SK-N-SH (cell line): ENCODE results near the gene TMEM214. TPM values are rescaled to one million over a fixed set of nuclear protein-coding genes. Genes with fewer than 3 reads are reported as not detected.

Source experiments
- CTCF ChIA-PET: fragments of 300-600, 350-600 bp; formaldehyde crosslinking; extraction: SDS; loops from one replicate; lab custom pipeline; 2021; lab: Yijun Ruan, JAX
- POLR2A ChIA-PET: fragments of 350-600 bp; sonication (Branson Sonifier 250); formaldehyde crosslinking; extraction: SDS; loops from one replicate; lab custom pipeline; 2020; ENCODE audit warnings: antibody characterized with exemption, inconsistent platforms; lab: Yijun Ruan, JAX
- DNase-seq: peaks from one replicate; pipeline ENCODE4 v3.0.0; 2012
- H2AFZ ChIP-seq: fragments of 200-600 bp; sonication (generic); 2 replicates; pipeline ENCODE4 v1.8.1; 2016; ENCODE audit warnings: antibody characterized with exemption, mild to moderate bottlenecking, low read depth
- H3F3A ChIP-seq: fragments of 200-600 bp; sonication (generic); replicated peaks from 2 replicates; pipeline ENCODE3; 2016; ENCODE audit warnings: antibody characterized with exemption, mild to moderate bottlenecking; ENCODE audit not compliant: insufficient read depth
- H3K27ac ChIP-seq, 2 experiments: fragments of 200-500 bp in 1 of 2; fragments of 200-600 bp in 1 of 2; sonication (Bioruptor generic) in 1 of 2; sonication (generic), shearing (Covaris generic) in 1 of 2; 2 replicates each; pipeline versions ENCODE4 v1.5.1 to v1.6.1; 2014 to 2016; ENCODE audit warnings: low read depth in 2 of 2, inconsistent platforms in 1 of 2, low read length in 1 of 2, mild to moderate bottlenecking in 1 of 2, mixed read lengths in 1 of 2
- H3K27me3 ChIP-seq: fragments of 200-600 bp; sonication (generic), shearing (Covaris generic); 2 replicates; pipeline ENCODE4 v1.6.1; 2016; ENCODE audit warnings: mixed run types; ENCODE audit not compliant: insufficient read depth
- H3K36me3 ChIP-seq, 2 experiments: fragments of 200-500 bp in 1 of 2; fragments of 200-600 bp in 1 of 2; sonication (Bioruptor generic) in 1 of 2; sonication (generic) in 1 of 2; replicated peaks in 1 of 2; 2 replicates each; pipeline versions ENCODE3 to v1.5.1; 2014 to 2016; ENCODE audit warnings: low read length in 1 of 2, mild to moderate bottlenecking in 1 of 2; ENCODE audit not compliant: insufficient read depth in 2 of 2, control insufficient read depth in 1 of 2
- H3K4me1 ChIP-seq, 2 experiments: fragments of 200-500 bp in 1 of 2; fragments of 200-600 bp in 1 of 2; sonication (Bioruptor generic) in 1 of 2; sonication (generic), shearing (Covaris generic) in 1 of 2; 2 replicates each; pipeline versions ENCODE4 v1.5.1 to v1.6.1; 2014 to 2016; ENCODE audit warnings: low read depth in 1 of 2, low read length in 1 of 2, mixed run types in 1 of 2; ENCODE audit not compliant: insufficient read depth in 2 of 2, control insufficient read depth in 1 of 2
- H3K4me2 ChIP-seq: fragments of 200-600 bp; sonication (generic), shearing (Covaris generic); 2 replicates; pipeline ENCODE4 v1.6.1; 2017; ENCODE audit warnings: mixed run types
- H3K4me3 ChIP-seq, 2 experiments: fragments of 200-500 bp in 1 of 2; fragments of 200-600 bp in 1 of 2; sonication (Bioruptor generic) in 1 of 2; sonication (generic), shearing (Covaris generic) in 1 of 2; 2 replicates each; pipeline versions ENCODE4 v1.5.1 to v1.8.1; 2014 to 2016; ENCODE audit warnings: low read depth in 2 of 2, inconsistent platforms in 1 of 2, low read length in 1 of 2, mild to moderate bottlenecking in 1 of 2, mixed read lengths in 1 of 2, moderate library complexity in 1 of 2
- H3K79me2 ChIP-seq: fragments of 200-600 bp; sonication (generic); 2 replicates; pipeline ENCODE4 v1.8.1; 2017; ENCODE audit warnings: mild to moderate bottlenecking; ENCODE audit not compliant: insufficient read depth
- H3K9ac ChIP-seq: fragments of 200-600 bp; sonication (generic); 2 replicates; pipeline ENCODE4 v1.6.1; 2017; ENCODE audit warnings: mixed run types
- H3K9me2 ChIP-seq: fragments of 200-600 bp; sonication (generic); 2 replicates; pipeline ENCODE4 v1.6.1; 2017; ENCODE audit warnings: mixed run types
- H3K9me3 ChIP-seq: fragments of 200-600 bp; sonication (generic); 2 replicates; pipeline ENCODE4 v1.6.1; 2017; ENCODE audit warnings: mixed run types, mild to moderate bottlenecking, moderate library complexity
- H4K20me1 ChIP-seq: fragments of 200-600 bp; sonication (generic); 2 replicates; pipeline ENCODE4 v1.6.1; 2017; ENCODE audit warnings: mild to moderate bottlenecking, mixed run types; ENCODE audit not compliant: insufficient read depth
- CHD2 ChIP-seq: fragments of 150-350 bp; IDR thresholded peaks from 2 replicates; pipeline ENCODE4 v1.6.1; 2018; ENCODE audit warnings: low read length; ENCODE audit not compliant: partially characterized antibody
- EZH2phosphoT487 ChIP-seq: fragments of 200-600 bp; sonication (generic); IDR thresholded peaks from 2 replicates; pipeline ENCODE4 v1.6.1; 2017; ENCODE audit warnings: low read depth, mixed run types, mild to moderate bottlenecking, antibody characterized with exemption, moderate library complexity, borderline replicate concordance
- FOSL2 ChIP-seq: IDR thresholded peaks from 2 replicates; pipeline ENCODE4 v1.4.0; 2012; ENCODE audit warnings: low read depth, mild to moderate bottlenecking, moderate library complexity, borderline replicate concordance
- GABPA ChIP-seq: IDR thresholded peaks from 2 replicates; pipeline ENCODE4 v1.4.0; 2012; ENCODE audit warnings: low read depth, mild to moderate bottlenecking
- GATA2 ChIP-seq: sonication (generic); formaldehyde crosslinking; IDR thresholded peaks from 2 replicates; pipeline ENCODE4 v1.5.0; 2020; ENCODE audit warnings: mild to moderate bottlenecking, missing genetic modification reagents
- MXI1 ChIP-seq: IDR thresholded peaks from 2 replicates; pipeline ENCODE4 v1.6.1; 2012; ENCODE audit warnings: mild to moderate bottlenecking, low read depth, low read length, improper control_type of control experiment
- NFIC ChIP-seq: IDR thresholded peaks from 2 replicates; pipeline ENCODE4 v1.4.0; 2012; ENCODE audit warnings: borderline replicate concordance
- NRF1 ChIP-seq: IDR thresholded peaks from 2 replicates; pipeline ENCODE4 v1.6.1; 2012; ENCODE audit warnings: low read depth, mild to moderate bottlenecking, low read length
- PBX3 ChIP-seq: IDR thresholded peaks from 2 replicates; pipeline ENCODE4; 2012
- RAD21 ChIP-seq: IDR thresholded peaks from 2 replicates; pipeline ENCODE4 v1.6.1; 2012; ENCODE audit warnings: mild to moderate bottlenecking, low read length
- REST ChIP-seq: IDR thresholded peaks from 2 replicates; pipeline ENCODE4 v1.6.1; 2012; ENCODE audit warnings: mild to moderate bottlenecking, low read depth, low read length, moderate library complexity
- RXRA ChIP-seq: IDR thresholded peaks from 2 replicates; pipeline ENCODE4 v1.4.0; 2012; ENCODE audit warnings: low read depth, mild to moderate bottlenecking, borderline replicate concordance
- TAF1 ChIP-seq: IDR thresholded peaks from 2 replicates; pipeline ENCODE4 v1.6.1; 2012; ENCODE audit warnings: low read depth, mild to moderate bottlenecking, low read length, moderate library complexity, borderline replicate concordance
- TCF12 ChIP-seq: IDR thresholded peaks from 2 replicates; pipeline ENCODE4 v1.4.0; 2012
- TEAD4 ChIP-seq: IDR thresholded peaks from 2 replicates; pipeline ENCODE4 v1.4.0; 2012; ENCODE audit warnings: mild to moderate bottlenecking, borderline replicate concordance; ENCODE audit not compliant: insufficient read depth
- USF2 ChIP-seq: fragments of 150-350 bp; IDR thresholded peaks from 2 replicates; pipeline ENCODE4 v1.6.1; 2017; ENCODE audit warnings: antibody characterized with exemption, low read length, low read depth, borderline replicate concordance
- YY1 ChIP-seq: IDR thresholded peaks from 2 replicates; pipeline ENCODE4 v1.4.0; 2012; ENCODE audit warnings: low read depth, mild to moderate bottlenecking
- WGBS: methylation state at CpG from one replicate; pipeline ENCODE4 v1.1.6; 2017; ENCODE audit warnings: low lambda C conversion rate; 5-methylcytosine and 5-hydroxymethylcytosine counted together
- polyA plus RNA-seq, 3 experiments: library from polyadenylated mRNA; depleted of rRNA; stranded (reverse); fragments of >200 nt; gene quantifications; 2 replicates each; pipeline ENCODE4 v1.2.3, GENCODE V29; 2012
- TF ChIP-seq, protein P1 (sequence below): IDR thresholded peaks from 2 replicates; pipeline ENCODE4 v1.4.0; 2012; ENCODE audit warnings: low read depth
- TF ChIP-seq, protein P2 (sequence below): IDR thresholded peaks from 2 replicates; pipeline ENCODE4 v1.4.0; 2012; ENCODE audit warnings: low read depth, borderline replicate concordance

The TMEM214 gene
- polyA plus RNA-seq, 1 of the 3 experiments (the other 2 are of a cell fraction) = 69.4 TPM

DNA sequence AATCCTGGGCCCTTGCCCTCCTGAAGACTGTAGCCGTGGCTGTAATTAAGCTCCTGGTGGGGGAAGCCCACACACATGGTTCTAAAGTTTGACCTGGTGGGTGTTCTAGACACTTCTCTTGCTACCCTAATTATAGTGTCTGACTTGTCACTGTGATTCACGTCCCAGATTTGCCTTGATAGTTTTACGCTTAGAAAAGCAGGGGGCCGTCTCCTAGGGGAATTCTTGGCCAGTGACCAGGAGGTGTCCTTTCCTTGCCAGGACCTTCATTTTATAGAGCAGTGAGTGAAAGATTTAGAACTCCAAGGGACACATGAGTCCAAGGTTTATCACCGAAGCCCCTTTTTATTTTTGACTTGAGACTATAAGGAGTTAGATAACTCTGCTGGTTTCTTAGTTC, 9.0 kb downstream of the TMEM214 start:
- POLR2A ChIA-PET = no interaction called here
- no peaks in the 10 kb centered on the region; the same call in 1 of the 2 replicates for H3K79me2 ChIP-seq

More for the DNA sequence above, 9.0 kb downstream of the TMEM214 start:
- H3K27ac ChIP-seq = no peak overlapping the region
- no peaks in the 10 kb centered on the region for H4K20me1 ChIP-seq
- H3K4me1 ChIP-seq = peaks cover 0 to 7% of the 10 kb centered on the region in 2 experiments; a peak in 1 of 4 replicates
- H3F3A ChIP-seq = peaks cover 15% of the 10 kb centered on the region
- H3K9me2 ChIP-seq = no peaks in the 10 kb centered on the region
- TF ChIP-seq RXRA (no peak), CHD2 (no peak), USF2 (no peak), TAF1 (no peak), PBX3 (no peak), YY1 (no peak), TEAD4 (no peak), TCF12 (no peak), GATA2 (no peak), RAD21 (no peak), MXI1 (no peak), EZH2phosphoT487 (no peak), FOSL2 (no peak), GABPA (no peak), REST (no peak), NRF1 (no peak), NFIC (no peak)
- TF ChIP-seq, protein P1, sequence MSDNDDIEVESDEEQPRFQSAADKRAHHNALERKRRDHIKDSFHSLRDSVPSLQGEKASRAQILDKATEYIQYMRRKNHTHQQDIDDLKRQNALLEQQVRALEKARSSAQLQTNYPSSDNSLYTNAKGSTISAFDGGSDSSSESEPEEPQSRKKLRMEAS = no peak
- TF ChIP-seq, protein P2, sequence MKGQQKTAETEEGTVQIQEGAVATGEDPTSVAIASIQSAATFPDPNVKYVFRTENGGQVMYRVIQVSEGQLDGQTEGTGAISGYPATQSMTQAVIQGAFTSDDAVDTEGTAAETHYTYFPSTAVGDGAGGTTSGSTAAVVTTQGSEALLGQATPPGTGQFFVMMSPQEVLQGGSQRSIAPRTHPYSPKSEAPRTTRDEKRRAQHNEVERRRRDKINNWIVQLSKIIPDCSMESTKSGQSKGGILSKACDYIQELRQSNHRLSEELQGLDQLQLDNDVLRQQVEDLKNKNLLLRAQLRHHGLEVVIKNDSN = no peak
- WGBS = 90% methylated on average over 5 of the region's 5 CpGs
- H3K9ac ChIP-seq = no peak overlapping the region
- H2AFZ ChIP-seq = no peak overlapping the region
- CTCF ChIA-PET = interaction anchor here (1.3 to 2.2 kb wide), 3 partner anchors 9 to 80 kb away, joined by 4 to 9 read pairs (median 6); partner anchors contain the start of gene AGBL5
- H3K9me3 ChIP-seq = no peaks in the 10 kb centered on the region
- H3K4me2 ChIP-seq = no peak overlapping the region
- no peak for DNase-seq
- no peaks in the 10 kb centered on the region for H3K27me3 ChIP-seq
- peaks cover 9 to 62% of the 10 kb centered on the region in 2 experiments for H3K36me3 ChIP-seq
- H3K4me3 ChIP-seq = no peak overlapping the region
